SHP77 treated with DMSO at 0.1 percent for 48 hours (cell line): ENCODE data around the gene OR2D3.
"Not testable (repeated sequence)": the region's sequence is repeated elsewhere in the genome, so short reads cannot be mapped to it uniquely, and the experiment has no call there.

Experiments
- DNase-seq: peaks from one replicate; lab custom pipeline; 2025; lab: John Stamatoyannopoulos, UW

The OR2D3 gene

GRCh38 chr11:6928916-6929315 is 8.1 kb downstream of the OR2D3 start:
- DNase-seq, result no peak

GRCh38 chr11:6931146-6931713 is 10.4 kb downstream of the OR2D3 start:
- no peak for DNase-seq

DNA sequence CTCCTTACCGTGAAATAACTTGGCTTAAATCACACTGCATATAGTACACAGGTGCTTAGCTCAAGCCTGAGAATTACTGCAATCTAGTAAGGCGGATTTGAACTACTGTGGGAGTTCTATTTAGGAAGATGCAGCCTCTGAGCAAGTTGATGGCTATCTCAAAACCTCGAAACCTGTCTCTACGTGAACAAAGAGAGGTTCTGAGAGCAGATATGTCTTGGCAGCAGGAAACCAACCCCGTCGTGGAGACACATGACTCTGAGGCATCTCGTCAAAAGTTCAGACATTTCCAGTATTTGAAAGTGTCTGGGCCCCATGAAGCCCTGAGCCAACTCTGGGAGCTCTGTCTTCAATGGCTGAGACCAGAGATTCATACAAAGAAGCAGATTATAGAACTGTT is 11.3 kb downstream of the OR2D3 start:
- no peak for DNase-seq

DNA sequence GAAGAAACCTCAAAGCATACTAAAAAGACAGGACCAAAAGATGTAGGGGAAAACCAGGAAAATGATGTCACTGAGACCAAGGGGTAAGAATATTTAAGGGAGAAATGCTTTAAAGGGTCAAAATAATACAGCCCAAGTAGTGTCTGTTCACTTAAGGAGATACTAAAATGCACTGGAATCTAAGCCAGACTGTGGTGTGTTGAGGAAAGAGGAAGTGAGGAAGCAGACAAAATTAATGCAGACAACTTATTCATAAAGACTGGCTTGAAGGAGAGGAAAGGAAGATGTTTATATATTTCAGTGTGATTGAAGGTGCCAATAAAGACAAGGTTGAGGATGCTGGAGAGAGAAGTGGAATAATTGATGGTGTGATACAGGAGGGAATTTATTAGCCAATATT is 21.2 kb downstream of the OR2D3 start:
- DNase-seq, result no peak

DNA sequence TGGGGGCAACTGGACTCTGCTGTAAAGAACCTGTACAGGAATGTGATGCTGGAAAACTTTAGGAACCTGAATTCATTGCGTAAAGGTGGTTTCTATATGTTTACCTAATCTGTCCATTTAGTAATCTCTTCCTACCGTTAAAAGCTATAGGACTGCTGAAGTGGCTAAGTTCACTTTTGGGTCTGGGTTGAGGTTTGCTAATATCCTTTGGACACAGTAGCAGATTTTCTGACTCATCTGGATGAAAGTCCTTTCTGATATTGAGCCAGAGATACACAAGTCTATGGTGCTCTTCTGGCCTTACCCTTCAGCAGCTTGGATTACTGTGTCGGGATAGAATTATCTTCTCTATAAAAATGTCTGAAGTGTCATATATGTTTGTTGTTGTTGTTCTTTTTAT is 22.3 kb downstream of the OR2D3 start:
- DNase-seq, result no peak

GRCh38 chr11:6954248-6954647 is 33.4 kb downstream of the OR2D3 start:
- DNase-seq, result not testable (repeated sequence)

DNA sequence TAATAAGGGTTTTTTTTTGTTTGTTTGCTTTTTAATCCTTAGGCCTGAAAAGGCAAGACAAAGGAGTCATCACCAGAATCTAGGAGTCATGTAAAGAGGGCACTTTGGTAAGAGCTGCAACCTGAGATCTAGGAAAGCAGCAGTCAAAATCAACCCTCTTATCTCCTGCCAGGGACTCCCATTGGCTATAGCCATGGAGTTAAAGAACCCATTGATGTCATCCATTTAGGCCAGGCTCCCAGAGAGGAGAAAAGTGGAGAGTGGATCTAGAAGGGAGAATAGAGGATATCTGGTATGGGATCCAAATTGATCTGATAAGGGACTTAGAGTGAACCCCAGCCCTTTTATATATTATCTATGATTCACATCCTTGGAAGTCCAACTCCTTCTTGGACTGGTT is 41.3 kb downstream of the OR2D3 start:
- no peak for DNase-seq

GRCh38 chr11:6962673-6963072 is 41.9 kb downstream of the OR2D3 start:
- no peak for DNase-seq

DNA sequence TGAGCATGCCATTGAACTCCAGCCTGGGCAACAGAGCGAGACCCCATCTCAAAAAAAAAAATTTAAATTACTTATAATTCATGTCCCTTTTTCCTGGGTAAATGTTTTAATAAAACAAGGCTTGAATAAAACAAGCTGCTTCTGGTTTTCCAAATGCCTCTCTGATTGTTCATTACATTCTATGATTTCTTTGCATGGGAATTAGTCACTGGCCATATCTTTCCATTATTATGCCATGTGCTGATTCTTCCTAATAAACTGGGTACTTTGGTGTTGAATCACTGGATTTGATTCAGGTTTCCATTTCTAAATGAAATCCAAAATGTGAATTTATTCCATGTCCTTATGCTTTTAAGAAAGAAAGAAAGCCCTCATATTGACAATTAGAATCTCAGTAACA is 48.0 kb downstream of the OR2D3 start:
- no peak for DNase-seq

- not testable (repeated sequence) for DNase-seq
Observed at GRCh38 chr11:6969854-6970253, 49.1 kb downstream of the OR2D3 start.
